ENCODE measurements around the gene UBASH3B.

DNA sequence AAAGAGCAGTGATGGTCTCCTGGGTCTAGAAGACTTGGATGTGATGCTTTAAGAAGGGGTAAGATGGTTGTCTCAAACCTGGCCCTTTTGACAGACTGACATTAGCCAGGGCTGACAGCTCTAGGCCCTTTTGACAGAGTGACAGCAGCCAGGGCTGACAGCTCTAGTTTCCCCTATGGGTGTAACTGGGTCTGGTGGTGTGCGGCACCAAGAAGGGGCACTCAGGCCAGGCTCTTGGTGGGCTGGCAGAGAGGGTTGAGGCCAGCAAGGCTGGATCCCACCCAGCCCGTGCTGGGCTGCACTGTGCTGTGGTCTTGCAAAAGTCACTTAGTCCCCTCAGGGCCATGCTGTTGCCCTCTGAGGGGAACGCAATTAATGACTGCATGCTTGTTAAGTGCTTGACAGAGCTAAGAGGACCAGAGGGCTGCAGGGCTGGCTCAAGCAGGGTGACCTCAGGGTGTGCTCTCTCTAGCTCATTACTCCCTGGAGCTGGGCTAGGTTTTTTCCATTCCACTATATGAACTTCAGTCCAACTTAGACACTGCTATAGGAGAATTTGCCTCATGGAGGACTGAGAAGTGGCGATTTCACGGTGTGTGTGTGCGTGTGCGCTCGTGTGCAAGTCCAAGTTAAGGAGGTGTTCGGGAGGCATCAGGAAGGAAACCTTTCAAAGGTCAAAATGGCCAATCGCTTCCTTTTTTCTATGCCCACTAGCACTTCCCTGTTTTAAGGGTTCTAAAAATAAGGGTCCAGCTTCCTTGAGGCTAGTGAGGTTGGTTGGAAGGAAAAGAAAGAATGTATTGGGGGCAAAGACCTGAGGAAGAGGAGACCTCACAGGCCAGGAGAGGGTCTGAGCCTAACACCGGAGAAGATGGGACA lies 4.4 kb downstream of the UBASH3B start:
- TF ChIP-seq ZFP36 (IDR thresholded peaks at IDR 0.05; ENCODE audit: borderline replicate concordance, low read depth, low read length, partially characterized antibody) = no peak
- TF ChIP-seq ZSCAN31 (CRISPR knock-in tag; IDR thresholded peaks at IDR 0.05; ENCODE audit: low read depth) = no peak
- no peak for TF ChIP-seq REL (CRISPR knock-in tag; conservative IDR thresholded peaks at IDR 0.05)
- no peak for TF ChIP-seq ZBTB21 (CRISPR knock-in tag; IDR thresholded peaks at IDR 0.05)
- no peak for TF ChIP-seq POLR2A (IDR thresholded peaks at IDR 0.05; ENCODE audit: insufficient read depth in 1 of 2, low read depth in 2 of 2, low read length in 2 of 2)
- no peak for TF ChIP-seq LRRFIP1 (CRISPR knock-in tag; conservative IDR thresholded peaks at IDR 0.05)
- no peak for TF ChIP-seq NR1H2 (CRISPR knock-in tag; IDR thresholded peaks at IDR 0.05; ENCODE audit: borderline replicate concordance, low read depth)
- TF ChIP-seq ZNF749 (CRISPR knock-in tag; IDR thresholded peaks at IDR 0.05; ENCODE audit: borderline replicate concordance) = no peak
- TF ChIP-seq EZH2 (conservative IDR thresholded peaks at IDR 0.05; ENCODE audit: low read depth, low read length) = no peak
- no peak for TF ChIP-seq SNAPC4 (CRISPR knock-in tag; IDR thresholded peaks at IDR 0.05)
- TF ChIP-seq RNF2 (conservative IDR thresholded peaks at IDR 0.05; ENCODE audit: low read depth) = no peak
- no peak for TF ChIP-seq MNT (IDR thresholded peaks at IDR 0.05)

All from HepG2 (cell line).